NB4 (cell line): Measurements from ENCODE around the gene MYCBP2.
"Not testable (repeated sequence)": the region's sequence is repeated elsewhere in the genome, so short reads cannot be mapped to it uniquely, and the experiment has no call there.

Experiments used
- DNase-seq: peaks from one replicate; pipeline ENCODE4 v3.0.0; 2010; ENCODE audit warnings: low read depth
- H3K4me3 ChIP-seq: one replicate; pipeline ENCODE4 v1.5.1; 2011; ENCODE audit warnings: mild to moderate bottlenecking, low read depth, low read length, moderate library complexity
- CTCF ChIP-seq: IDR thresholded peaks from one replicate; pipeline ENCODE4 v1.5.1; 2012; ENCODE audit warnings: low read depth, low read length
- MAX ChIP-seq: IDR thresholded peaks from 2 replicates; pipeline ENCODE4 v1.6.1; 2011; ENCODE audit warnings: low read depth, low read length
- MYC ChIP-seq: IDR thresholded peaks from 2 replicates; pipeline ENCODE4 v1.6.1; 2011; ENCODE audit warnings: low read depth, low read length
- POLR2A ChIP-seq: IDR thresholded peaks from 2 replicates; pipeline ENCODE4 v1.6.1; 2011; ENCODE audit warnings: mild to moderate bottlenecking; ENCODE audit not compliant: insufficient read length; ENCODE audit errors: extremely low read depth

Gene MYCBP2

GRCh38 chr13:77325371-77325980 lies 1.4 kb downstream of the MYCBP2 start:
- H3K4me3 ChIP-seq: peak overlapping the region; percentile 86
- TF ChIP-seq POLR2A (no peak), CTCF (no peak), MYC (no peak), MAX (no peak)
- peak; percentile 31 for DNase-seq

- peak; percentile 81 for DNase-seq
- H3K4me3 ChIP-seq: peak overlapping the region; percentile 86
- TF ChIP-seq CTCF (no peak), POLR2A (no peak), MYC (no peak), MAX (no peak)
Observed at GRCh38 chr13:77323858-77324257, 3.0 kb downstream of the MYCBP2 start.

- H3K4me3 ChIP-seq: no peak overlapping the region
- no peak for DNase-seq
- no peak for TF ChIP-seq CTCF
- no peak for TF ChIP-seq MYC
- no peak for TF ChIP-seq MAX
- no peak for TF ChIP-seq POLR2A
Observed at GRCh38 chr13:77319536-77319935, 7.4 kb downstream of the MYCBP2 start.

GRCh38 chr13:77318741-77319140 lies 8.2 kb downstream of the MYCBP2 start:
- H3K4me3 ChIP-seq: no peak overlapping the region
- TF ChIP-seq MAX (no peak), CTCF (no peak), MYC (no peak), POLR2A (no peak)
- DNase-seq: no peak

GRCh38 chr13:77316430-77316829 lies 10.5 kb downstream of the MYCBP2 start:
- TF ChIP-seq MAX: no peak
- TF ChIP-seq CTCF: no peak
- TF ChIP-seq MYC: no peak
- TF ChIP-seq POLR2A: no peak
- no peak for DNase-seq
- no peak overlapping the region for H3K4me3 ChIP-seq

- not testable (repeated sequence) for DNase-seq, H3K4me3 ChIP-seq
Observed at GRCh38 chr13:77315509-77315908, 11.4 kb downstream of the MYCBP2 start.
